BJ (cell line): ENCODE data around the gene BUB3. TPM values are rescaled to one million over a fixed set of nuclear protein-coding genes. Genes with fewer than 3 reads are reported as not detected.

Source experiments
- CTCF ChIA-PET: fragments of 350-600 bp; formaldehyde crosslinking; extraction: SDS; loops from one replicate; lab custom pipeline; 2021; ENCODE audit warnings: antibody characterized with exemption, inconsistent platforms; lab: Yijun Ruan, JAX
- POLR2A ChIA-PET: fragments of 300-600 bp; sonication (Branson Sonifier 250); formaldehyde crosslinking; extraction: SDS; loops from one replicate; lab custom pipeline; 2021; ENCODE audit warnings: antibody characterized with exemption; lab: Charles Lee
- DNase-seq: peaks from one replicate; pipeline ENCODE4 v3.0.0-alpha.2; 2011; ENCODE audit warnings: low read depth
- H3K27me3 ChIP-seq: 2 replicates; pipeline ENCODE4 v1.6.0; 2011; ENCODE audit warnings: low read length; ENCODE audit not compliant: control insufficient read depth, insufficient read depth
- H3K36me3 ChIP-seq: 2 replicates; pipeline ENCODE4 v1.5.1; 2011; ENCODE audit warnings: low read length; ENCODE audit not compliant: control insufficient read depth, insufficient read depth
- H3K4me3 ChIP-seq: 2 replicates; pipeline ENCODE4 v1.5.1; 2011; ENCODE audit warnings: low read depth, mild to moderate bottlenecking, control low read depth, low read length
- polyA plus RNA-seq: library from polyadenylated mRNA; depleted of rRNA; stranded (reverse); fragments of >200 nt; gene quantifications from 2 replicates; pipeline ENCODE4 v1.2.3, GENCODE V29; 2011
- TF ChIP-seq, protein P1 (sequence below): IDR thresholded peaks from 2 replicates; pipeline ENCODE4 v1.5.1; 2011; ENCODE audit warnings: low read depth, mild to moderate bottlenecking, control low read depth, inconsistent platforms, low read length, moderate library complexity; ENCODE audit not compliant: insufficient read depth

BUB3 gene
- polyA plus RNA-seq, 1 experiment, result 193 TPM

DNA sequence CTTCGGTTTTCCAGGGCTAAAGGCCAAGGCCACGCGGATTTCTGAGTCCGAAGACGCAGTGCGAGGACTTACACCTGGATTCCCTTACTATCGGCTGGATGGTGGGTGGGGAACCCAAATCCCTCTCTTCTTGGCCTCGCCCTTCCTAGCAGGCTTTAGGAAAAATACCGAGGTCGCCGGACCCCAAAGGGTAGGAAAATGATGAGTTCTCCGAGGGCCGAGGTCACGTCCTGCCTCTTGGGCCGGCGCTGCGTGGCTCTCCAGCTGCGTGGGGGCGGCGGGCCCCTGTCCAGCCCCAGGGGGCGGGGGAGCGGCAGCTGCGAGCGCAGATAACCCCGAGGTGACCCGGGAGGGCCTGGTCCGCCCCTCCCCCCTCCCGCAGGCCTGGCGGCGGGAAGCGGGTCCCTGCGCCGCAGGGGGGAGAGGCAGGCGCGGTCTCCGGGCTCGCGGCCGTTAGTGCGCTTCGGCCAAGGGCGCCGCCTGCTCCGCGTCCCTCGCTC lies 19.2 kb upstream of the BUB3 start:
- ChIA-PET CTCF (interaction anchor here (1.4 to 1.7 kb wide), 2 partner anchors 425 to 834 kb away, joined by 4 read pairs; no protein-coding TSS in a partner anchor), POLR2A (no interaction called here)
- no peak overlapping the region for H3K4me3 ChIP-seq
- H3K36me3 ChIP-seq, result no peaks in the 10 kb centered on the region
- no peak for DNase-seq
- peaks cover 74% of the 10 kb centered on the region for H3K27me3 ChIP-seq
- TF ChIP-seq, protein P1, sequence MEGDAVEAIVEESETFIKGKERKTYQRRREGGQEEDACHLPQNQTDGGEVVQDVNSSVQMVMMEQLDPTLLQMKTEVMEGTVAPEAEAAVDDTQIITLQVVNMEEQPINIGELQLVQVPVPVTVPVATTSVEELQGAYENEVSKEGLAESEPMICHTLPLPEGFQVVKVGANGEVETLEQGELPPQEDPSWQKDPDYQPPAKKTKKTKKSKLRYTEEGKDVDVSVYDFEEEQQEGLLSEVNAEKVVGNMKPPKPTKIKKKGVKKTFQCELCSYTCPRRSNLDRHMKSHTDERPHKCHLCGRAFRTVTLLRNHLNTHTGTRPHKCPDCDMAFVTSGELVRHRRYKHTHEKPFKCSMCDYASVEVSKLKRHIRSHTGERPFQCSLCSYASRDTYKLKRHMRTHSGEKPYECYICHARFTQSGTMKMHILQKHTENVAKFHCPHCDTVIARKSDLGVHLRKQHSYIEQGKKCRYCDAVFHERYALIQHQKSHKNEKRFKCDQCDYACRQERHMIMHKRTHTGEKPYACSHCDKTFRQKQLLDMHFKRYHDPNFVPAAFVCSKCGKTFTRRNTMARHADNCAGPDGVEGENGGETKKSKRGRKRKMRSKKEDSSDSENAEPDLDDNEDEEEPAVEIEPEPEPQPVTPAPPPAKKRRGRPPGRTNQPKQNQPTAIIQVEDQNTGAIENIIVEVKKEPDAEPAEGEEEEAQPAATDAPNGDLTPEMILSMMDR, result no peak

DNA sequence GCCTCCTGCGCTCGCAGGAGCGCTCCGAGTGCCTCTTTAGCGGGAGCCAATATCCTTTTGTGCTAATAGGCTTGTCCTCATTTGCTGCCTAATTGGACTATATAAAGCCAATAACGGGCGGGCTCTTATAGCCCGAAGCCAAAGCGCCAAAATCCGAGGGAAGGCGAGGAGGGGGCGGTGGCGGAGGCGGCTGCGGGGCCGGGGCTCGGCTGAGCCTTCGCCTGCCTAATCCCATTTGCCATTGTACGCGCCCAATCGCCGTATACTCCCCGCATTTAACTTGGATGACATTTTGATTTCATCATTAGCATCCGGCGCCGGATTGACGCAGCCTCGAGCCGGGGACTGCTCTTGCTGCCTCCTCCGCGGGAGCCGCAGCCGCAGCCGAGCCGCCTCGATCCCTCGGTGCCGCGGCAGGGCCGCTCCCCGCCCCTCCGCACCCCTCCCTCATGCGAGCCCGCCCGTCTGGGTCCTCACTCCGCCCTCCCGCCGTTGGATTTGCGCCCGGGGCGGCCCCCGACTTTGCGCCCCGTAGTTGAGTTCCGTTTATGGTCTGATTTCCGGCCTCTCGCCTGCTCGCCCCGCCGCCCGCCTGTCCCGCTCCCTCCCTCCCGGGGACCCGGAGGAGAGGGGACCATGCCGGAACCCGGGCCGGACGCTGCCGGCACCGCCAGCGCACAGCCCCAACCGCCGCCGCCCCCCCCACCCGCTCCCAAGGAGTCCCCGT lies 18.6 kb upstream of the BUB3 start, which contains the start of gene HMX3:
Gene HMX3, plus strand, starts transcription at position 556 of the 727 bp plus-strand sequence. Its CDS starts 81 bp downstream, at position 637.
- peaks cover 80% of the 10 kb centered on the region for H3K27me3 ChIP-seq
- CTCF ChIA-PET, result no interaction called here
- DNase-seq, result no peak

DNA sequence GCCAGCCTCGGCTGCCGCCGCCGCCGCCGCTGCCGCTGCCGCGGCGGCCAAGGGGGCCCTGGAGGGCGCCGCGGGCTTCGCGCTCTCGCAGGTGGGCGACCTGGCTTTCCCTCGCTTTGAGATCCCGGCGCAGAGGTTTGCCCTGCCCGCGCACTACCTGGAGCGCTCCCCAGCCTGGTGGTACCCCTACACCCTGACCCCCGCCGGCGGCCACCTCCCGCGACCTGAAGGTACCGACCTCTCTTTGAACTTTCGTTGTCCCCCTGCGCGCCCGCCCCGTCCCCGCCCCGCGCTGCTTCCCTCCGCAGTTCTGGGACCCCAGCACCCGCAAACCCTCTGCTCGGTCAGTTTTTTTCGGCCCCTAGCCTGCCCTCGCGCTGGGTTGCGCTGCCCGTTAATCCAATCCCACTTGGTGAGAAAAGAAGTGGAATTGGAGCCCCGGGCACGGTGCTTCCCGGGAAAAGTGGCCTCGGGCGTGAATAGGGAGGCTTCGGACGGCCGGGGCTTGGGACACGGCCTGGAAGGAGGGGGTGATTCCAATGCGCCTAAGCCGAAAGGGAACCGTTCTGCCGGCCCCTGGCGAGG lies 17.9 kb upstream of the BUB3 start:
- TF ChIP-seq, protein P1, result no peak
- Histone ChIP-seq H3K36me3 (no peaks in the 10 kb centered on the region), H3K4me3 (no peak overlapping the region), H3K27me3 (peaks cover 83% of the 10 kb centered on the region)
- ChIA-PET POLR2A (no interaction called here), CTCF (interaction anchor here (0.7 kb wide), 1 partner anchor 77 kb away, joined by 3 read pairs; no protein-coding TSS in a partner anchor)
- DNase-seq, result no peak

More for the DNA sequence above, 18.6 kb upstream of the BUB3 start, which contains the start of gene HMX3:
- Histone ChIP-seq H3K4me3 (peak within 1 kb of the TSS; percentile 27; the same call in 1 of the 2 replicates), H3K36me3 (no peaks in the 10 kb centered on the region)
- TF ChIP-seq, protein P1, result no peak
- POLR2A ChIA-PET, result no interaction called here

DNA sequence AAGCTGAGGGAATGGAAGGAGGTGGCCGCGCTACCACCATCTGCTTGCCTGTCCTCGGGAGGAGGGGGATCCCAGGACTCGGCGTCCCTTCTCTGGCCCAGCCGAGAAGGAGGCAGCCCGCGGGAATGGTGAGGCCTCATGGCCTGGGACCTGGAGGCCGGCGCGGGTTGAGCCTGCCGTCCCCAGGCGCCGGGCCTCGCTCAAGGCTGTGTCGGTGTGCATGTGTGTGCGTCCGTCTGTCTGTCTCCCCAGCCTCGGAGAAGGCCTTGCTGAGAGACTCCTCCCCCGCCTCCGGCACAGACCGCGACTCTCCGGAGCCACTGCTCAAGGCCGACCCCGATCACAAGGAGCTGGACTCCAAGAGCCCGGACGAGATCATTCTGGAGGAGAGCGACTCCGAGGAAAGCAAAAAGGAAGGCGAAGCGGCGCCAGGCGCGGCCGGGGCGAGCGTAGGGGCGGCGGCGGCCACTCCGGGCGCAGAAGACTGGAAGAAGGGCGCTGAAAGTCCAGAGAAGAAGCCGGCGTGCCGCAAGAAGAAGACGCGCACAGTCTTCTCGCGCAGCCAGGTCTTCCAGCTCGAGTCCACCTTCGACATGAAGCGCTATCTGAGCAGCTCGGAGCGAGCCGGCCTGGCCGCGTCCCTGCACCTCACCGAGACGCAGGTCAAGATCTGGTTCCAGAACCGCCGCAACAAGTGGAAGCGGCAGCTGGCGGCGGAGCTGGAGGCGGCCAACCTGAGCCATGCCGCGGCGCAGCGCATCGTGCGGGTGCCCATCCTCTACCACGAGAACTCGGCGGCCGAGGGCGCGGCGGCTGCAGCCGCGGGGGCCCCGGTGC lies 17.2 kb upstream of the BUB3 start:
- ChIA-PET POLR2A (no interaction called here), CTCF (interaction anchor here (0.7 kb wide), 1 partner anchor 77 kb away, joined by 3 read pairs; no protein-coding TSS in a partner anchor)
- Histone ChIP-seq H3K36me3 (no peaks in the 10 kb centered on the region), H3K4me3 (no peak overlapping the region), H3K27me3 (peaks cover 84% of the 10 kb centered on the region)
- TF ChIP-seq, protein P1, result no peak
- no peak for DNase-seq
